GM18873 (cell line): ENCODE results near the gene B2M.
"Not testable (repeated sequence)": the region's sequence is repeated elsewhere in the genome, so short reads cannot be mapped to it uniquely, and the experiment has no call there.

Source experiments
- ATAC-seq: cut with Tn5 transposase; IDR thresholded peaks from one replicate; pipeline ENCODE4 v1.9.1; 2021; ENCODE audit warnings: mild to moderate bottlenecking, moderate library complexity, moderate number of reproducible peaks; ENCODE audit not compliant: unreplicated experiment, low FRiP score

B2M gene

GRCh38 chr15:44697014-44697413, 14.3 kb upstream of the B2M start:
- ATAC-seq, result no peak

- ATAC-seq, result no peak
Measured at GRCh38 chr15:44698641-44699040, 12.7 kb upstream of the B2M start.

DNA sequence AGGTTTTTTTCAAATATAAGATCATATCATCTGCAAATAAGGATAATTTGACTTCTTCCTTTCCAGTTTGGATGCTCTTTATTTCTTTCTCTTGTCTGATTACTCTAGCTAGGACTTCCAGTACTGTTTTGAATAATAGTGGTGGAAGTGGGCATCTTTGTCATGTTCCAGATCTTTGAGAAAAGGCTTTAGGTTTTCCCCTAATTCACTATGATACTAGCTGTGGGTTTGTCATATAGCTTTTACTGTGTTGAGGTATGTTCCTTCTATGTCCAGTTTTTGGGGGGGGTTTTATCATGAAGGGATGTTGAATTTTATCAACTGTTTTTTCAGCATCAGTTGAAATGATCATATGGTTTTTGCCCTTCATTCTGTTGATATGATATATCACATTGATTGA, 10.6 kb upstream of the B2M start:
- not testable (repeated sequence) for ATAC-seq

DNA sequence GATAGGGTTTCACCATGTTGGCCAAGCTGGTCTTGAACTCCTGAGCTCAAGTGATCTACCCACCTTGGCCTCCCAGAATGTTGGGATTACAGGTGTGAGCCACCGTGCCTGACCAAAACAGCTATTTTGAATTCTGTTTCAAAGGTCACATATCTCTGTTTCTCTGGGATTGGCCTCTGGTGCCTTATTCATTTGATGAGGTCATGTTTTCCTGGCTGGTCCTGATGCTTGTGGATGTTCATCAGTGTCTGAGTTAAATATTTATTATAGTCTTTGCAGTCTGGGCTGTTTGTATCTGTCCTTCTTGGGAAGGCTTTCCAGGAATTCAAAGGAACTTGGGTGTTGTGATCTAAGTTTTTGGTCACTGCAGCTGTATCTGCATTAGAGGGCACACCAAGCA, 5.3 kb upstream of the B2M start:
- ATAC-seq, result no peak

GRCh38 chr15:44706401-44706800, 4.9 kb upstream of the B2M start:
- ATAC-seq, result no peak

GRCh38 chr15:44706946-44707636, 4.2 kb upstream of the B2M start:
- no peak for ATAC-seq

- ATAC-seq, result no peak
Measured at GRCh38 chr15:44710236-44711095, 851 bp upstream of the B2M start.

- peak; percentile 2 for ATAC-seq
Measured at GRCh38 chr15:44711743-44712345, 527 bp downstream of the B2M start.

DNA sequence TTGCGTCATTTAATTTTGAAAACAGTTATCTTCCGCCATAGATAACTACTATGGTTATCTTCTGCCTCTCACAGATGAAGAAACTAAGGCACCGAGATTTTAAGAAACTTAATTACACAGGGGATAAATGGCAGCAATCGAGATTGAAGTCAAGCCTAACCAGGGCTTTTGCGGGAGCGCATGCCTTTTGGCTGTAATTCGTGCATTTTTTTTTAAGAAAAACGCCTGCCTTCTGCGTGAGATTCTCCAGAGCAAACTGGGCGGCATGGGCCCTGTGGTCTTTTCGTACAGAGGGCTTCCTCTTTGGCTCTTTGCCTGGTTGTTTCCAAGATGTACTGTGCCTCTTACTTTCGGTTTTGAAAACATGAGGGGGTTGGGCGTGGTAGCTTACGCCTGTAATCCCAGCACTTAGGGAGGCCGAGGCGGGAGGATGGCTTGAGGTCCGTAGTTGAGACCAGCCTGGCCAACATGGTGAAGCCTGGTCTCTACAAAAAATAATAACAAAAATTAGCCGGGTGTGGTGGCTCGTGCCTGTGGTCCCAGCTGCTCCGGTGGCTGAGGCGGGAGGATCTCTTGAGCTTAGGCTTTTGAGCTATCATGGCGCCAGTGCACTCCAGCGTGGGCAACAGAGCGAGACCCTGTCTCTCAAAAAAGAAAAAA, 1.2 kb downstream of the B2M start:
- ATAC-seq, result no peak

- ATAC-seq, result no peak
Measured at GRCh38 chr15:44713006-44713966, 2.0 kb downstream of the B2M start.

DNA sequence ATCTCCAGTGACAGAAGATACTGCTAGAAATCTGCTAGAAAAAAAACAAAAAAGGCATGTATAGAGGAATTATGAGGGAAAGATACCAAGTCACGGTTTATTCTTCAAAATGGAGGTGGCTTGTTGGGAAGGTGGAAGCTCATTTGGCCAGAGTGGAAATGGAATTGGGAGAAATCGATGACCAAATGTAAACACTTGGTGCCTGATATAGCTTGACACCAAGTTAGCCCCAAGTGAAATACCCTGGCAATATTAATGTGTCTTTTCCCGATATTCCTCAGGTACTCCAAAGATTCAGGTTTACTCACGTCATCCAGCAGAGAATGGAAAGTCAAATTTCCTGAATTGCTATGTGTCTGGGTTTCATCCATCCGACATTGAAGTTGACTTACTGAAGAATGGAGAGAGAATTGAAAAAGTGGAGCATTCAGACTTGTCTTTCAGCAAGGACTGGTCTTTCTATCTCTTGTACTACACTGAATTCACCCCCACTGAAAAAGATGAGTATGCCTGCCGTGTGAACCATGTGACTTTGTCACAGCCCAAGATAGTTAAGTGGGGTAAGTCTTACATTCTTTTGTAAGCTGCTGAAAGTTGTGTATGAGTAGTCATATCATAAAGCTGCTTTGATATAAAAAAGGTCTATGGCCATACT, 4.0 kb downstream of the B2M start:
- ATAC-seq, result no peak

- ATAC-seq, result no peak
Measured at GRCh38 chr15:44715797-44716334, 4.5 kb downstream of the B2M start.

DNA sequence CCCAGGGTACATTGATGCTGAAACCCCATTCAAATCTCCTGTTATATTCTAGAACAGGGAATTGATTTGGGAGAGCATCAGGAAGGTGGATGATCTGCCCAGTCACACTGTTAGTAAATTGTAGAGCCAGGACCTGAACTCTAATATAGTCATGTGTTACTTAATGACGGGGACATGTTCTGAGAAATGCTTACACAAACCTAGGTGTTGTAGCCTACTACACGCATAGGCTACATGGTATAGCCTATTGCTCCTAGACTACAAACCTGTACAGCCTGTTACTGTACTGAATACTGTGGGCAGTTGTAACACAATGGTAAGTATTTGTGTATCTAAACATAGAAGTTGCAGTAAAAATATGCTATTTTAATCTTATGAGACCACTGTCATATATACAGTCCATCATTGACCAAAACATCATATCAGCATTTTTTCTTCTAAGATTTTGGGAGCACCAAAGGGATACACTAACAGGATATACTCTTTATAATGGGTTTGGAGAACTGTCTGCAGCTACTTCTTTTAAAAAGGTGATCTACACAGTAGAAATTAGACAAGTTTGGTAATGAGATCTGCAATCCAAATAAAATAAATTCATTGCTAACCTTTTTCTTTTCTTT, 5.8 kb downstream of the B2M start:
- no peak for ATAC-seq

- no peak for ATAC-seq
Measured at GRCh38 chr15:44718180-44718926, 7.0 kb downstream of the B2M start.

- ATAC-seq, result no peak
Measured at GRCh38 chr15:44718927-44719292, 7.6 kb downstream of the B2M start.

DNA sequence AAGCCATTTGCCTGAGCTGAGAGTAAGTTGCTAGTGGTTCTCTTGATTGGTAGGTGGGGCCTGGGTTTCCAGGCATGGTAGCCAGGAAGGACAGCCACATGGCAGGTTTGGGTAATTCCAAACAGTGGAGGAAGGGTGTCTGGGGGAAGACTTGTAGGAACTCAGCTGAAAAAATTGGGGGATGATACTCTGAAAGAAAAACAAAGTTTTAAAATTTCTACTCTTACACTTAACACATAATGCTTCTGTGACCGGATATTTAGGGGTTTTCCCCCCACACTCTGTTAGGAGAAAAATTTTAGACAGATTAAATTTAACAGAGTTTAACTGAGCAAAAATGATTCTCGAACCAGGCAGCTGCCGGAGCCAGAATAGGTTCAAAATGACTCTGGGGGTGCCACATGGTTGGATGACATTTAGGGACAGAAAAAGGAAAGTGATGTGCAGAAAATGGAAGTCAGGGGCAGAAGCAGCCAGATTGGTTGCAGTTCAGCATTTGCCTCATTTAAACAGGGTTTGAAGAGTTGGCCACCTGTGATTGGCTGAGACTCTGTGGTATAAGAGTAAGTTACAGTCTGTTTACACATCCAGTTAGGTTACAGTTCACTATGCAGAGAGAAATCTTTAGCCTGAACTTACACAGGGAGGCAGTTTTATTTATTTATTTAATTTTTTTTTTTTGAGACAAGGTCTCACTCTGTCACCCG, 8.1 kb downstream of the B2M start:
- ATAC-seq, result peak; percentile 48

DNA sequence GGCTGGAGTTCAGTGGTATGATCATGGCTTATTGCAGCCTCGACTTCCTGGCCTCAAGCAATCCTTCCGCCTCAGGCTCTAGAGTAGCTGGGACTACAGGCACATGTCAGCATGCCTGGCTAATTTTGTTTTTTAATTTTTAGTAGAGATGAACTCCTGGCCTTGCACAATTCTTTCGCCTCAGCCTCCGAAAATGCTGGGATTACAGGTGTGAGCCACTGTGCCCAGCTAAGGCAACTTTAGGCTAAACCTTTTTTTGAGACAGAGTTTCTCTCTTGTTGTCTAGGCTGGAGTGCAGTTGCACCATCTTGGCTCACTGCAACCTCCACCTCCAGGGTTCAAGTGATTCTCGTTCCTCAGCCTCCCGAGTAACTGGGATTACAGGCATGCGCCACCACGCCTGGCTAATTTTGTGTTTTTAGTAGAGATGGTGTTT, 8.7 kb downstream of the B2M start:
- ATAC-seq, result peak; percentile 12
